DLD1 (cell line): ENCODE results near the gene TSPAN32.
"Not testable (repeated sequence)": the region's sequence is repeated elsewhere in the genome, so short reads cannot be mapped to it uniquely, and the experiment has no call there.

Experiments used
- in situ Hi-C: cut with HindIII; loops from 2 replicates; pipeline ENCODE4 v1.10.0; 2017; ENCODE audit warnings: low sequenced_read_pairs

The TSPAN32 gene

GRCh38 chr11:2359557-2359956, 57.7 kb downstream of the TSPAN32 start:
- in situ Hi-C loops, result no loop called here

- in situ Hi-C loops, result no loop called here
These were observed 58.3 kb downstream of the TSPAN32 start for GRCh38 chr11:2360081-2360642.

- in situ Hi-C loops, result no loop called here
These were observed 59.8 kb downstream of the TSPAN32 start for GRCh38 chr11:2361565-2361964.

GRCh38 chr11:2362414-2362813, 60.6 kb downstream of the TSPAN32 start:
- in situ Hi-C loops, result no loop called here

- in situ Hi-C loops, result no loop called here
These were observed 61.3 kb downstream of the TSPAN32 start for GRCh38 chr11:2363130-2363529.

- in situ Hi-C loops, result no loop called here
These were observed 62.0 kb downstream of the TSPAN32 start for GRCh38 chr11:2363577-2364370.

GRCh38 chr11:2364386-2364785, 62.6 kb downstream of the TSPAN32 start:
- in situ Hi-C loops, result not testable (repeated sequence)

- in situ Hi-C loops, result no loop called here
These were observed 63.9 kb downstream of the TSPAN32 start for GRCh38 chr11:2365571-2366210.

GRCh38 chr11:2366276-2366675, 64.5 kb downstream of the TSPAN32 start:
- in situ Hi-C loops, result no loop called here

- in situ Hi-C loops, result no loop called here
These were observed 64.9 kb downstream of the TSPAN32 start for GRCh38 chr11:2366733-2367132.

GRCh38 chr11:2367266-2368160, 65.7 kb downstream of the TSPAN32 start:
- in situ Hi-C loops, result no loop called here
